WTC11 (cell line): Measurements from ENCODE around the gene DNAH8. TPM values are rescaled to one million over a fixed set of nuclear protein-coding genes. Genes with fewer than 3 reads are reported as not detected.
"Not testable (repeated sequence)": the region's sequence is repeated elsewhere in the genome, so short reads cannot be mapped to it uniquely, and the experiment has no call there.

ENCODE experiments used
- ATAC-seq: fragments of 200-7000 bp; cut with Tn5 transposase; 2 replicates; pipeline ENCODE4 v1.10.0; 2021; ENCODE audit warnings: mild to moderate bottlenecking, moderate library complexity
- CTCF ChIA-PET: fragments of 300-600 bp; sonication (Branson Sonifier 250); formaldehyde crosslinking; loops from one replicate; lab custom pipeline; 2021; ENCODE audit warnings: antibody characterized with exemption; lab: Charles Lee
- POLR2A ChIA-PET: fragments of 350-600 bp; sonication (Branson Sonifier 250); formaldehyde crosslinking; loops from one replicate; lab custom pipeline; 2021; ENCODE audit warnings: antibody characterized with exemption; lab: Charles Lee
- DNase-seq: peaks from one replicate; pipeline ENCODE4 v3.0.0; 2021; ENCODE audit warnings: low spot score
- H3K27ac Mint-ChIP-seq: 2 replicates; pipeline ENCODE4 v1.8.0; 2021; ENCODE audit warnings: mixed read lengths
- H3K27me3 Mint-ChIP-seq: 2 replicates; pipeline ENCODE4 v1.8.0; 2021; ENCODE audit warnings: low read depth, mild to moderate bottlenecking, moderate library complexity, mixed read lengths
- H3K36me3 Mint-ChIP-seq: 2 replicates; pipeline ENCODE4 v1.8.0; 2021; ENCODE audit warnings: mixed read lengths
- H3K4me1 Mint-ChIP-seq: 2 replicates; pipeline ENCODE4 v1.8.0; 2022; ENCODE audit warnings: mixed read lengths
- H3K4me3 Mint-ChIP-seq: 2 replicates; pipeline ENCODE4 v1.8.0; 2021; ENCODE audit warnings: mild to moderate bottlenecking, moderate library complexity, mixed read lengths
- H3K9me3 Mint-ChIP-seq: 2 replicates; pipeline ENCODE4 v1.8.0; 2021; ENCODE audit warnings: mixed read lengths
- CREB1 ChIP-seq: sonication (generic); formaldehyde crosslinking; IDR thresholded peaks from 2 replicates; pipeline ENCODE4 v1.8.0; 2023; ENCODE audit warnings: mild to moderate bottlenecking, missing genetic modification reagents
- CREM ChIP-seq: sonication (generic); formaldehyde crosslinking; IDR thresholded peaks from 2 replicates; pipeline ENCODE4 v1.8.1; 2022; ENCODE audit warnings: mild to moderate bottlenecking, missing genetic modification reagents, moderate library complexity
- GABPB1 ChIP-seq: sonication (generic); formaldehyde crosslinking; IDR thresholded peaks from 2 replicates; pipeline ENCODE4 v1.8.1; 2023; ENCODE audit warnings: mild to moderate bottlenecking, missing genetic modification reagents
- HMGA2 ChIP-seq: fragments of 250-450 bp; sonication (Bioruptor Pico); IDR thresholded peaks from 2 replicates; pipeline ENCODE4 v1.4.0; 2021; ENCODE audit warnings: mild to moderate bottlenecking, moderate library complexity
- JUN ChIP-seq: sonication (generic); formaldehyde crosslinking; IDR thresholded peaks from 2 replicates; pipeline ENCODE4 v1.8.0; 2023; ENCODE audit warnings: mild to moderate bottlenecking, missing genetic modification reagents
- NR3C1 ChIP-seq: sonication (generic); formaldehyde crosslinking; conservative IDR thresholded peaks from 2 replicates; pipeline ENCODE4 v1.8.1; 2023; ENCODE audit warnings: low read depth, mild to moderate bottlenecking, missing genetic modification reagents
- PRRX2 ChIP-seq: fragments of 250-450 bp; sonication (Bioruptor Pico); IDR thresholded peaks from 2 replicates; pipeline ENCODE4 v1.8.0; 2021; ENCODE audit warnings: mild to moderate bottlenecking
- SMAD3 ChIP-seq: sonication (generic); formaldehyde crosslinking; IDR thresholded peaks from 2 replicates; pipeline ENCODE4 v1.8.0; 2022; ENCODE audit warnings: missing genetic modification reagents, mild to moderate bottlenecking, borderline replicate concordance
- SP1 ChIP-seq: sonication (generic); formaldehyde crosslinking; conservative IDR thresholded peaks from 2 replicates; pipeline ENCODE4 v1.8.1; 2022; ENCODE audit warnings: missing genetic modification reagents
- TEAD4 ChIP-seq: sonication (generic); formaldehyde crosslinking; IDR thresholded peaks from 2 replicates; pipeline ENCODE4 v1.8.0; 2022; ENCODE audit warnings: mild to moderate bottlenecking, missing genetic modification reagents
- ZNF396 ChIP-seq: fragments of 250-450 bp; sonication (Bioruptor Pico); IDR thresholded peaks from 2 replicates; pipeline ENCODE4 v1.8.0; 2021; ENCODE audit warnings: mild to moderate bottlenecking, moderate library complexity, borderline replicate concordance
- ZNF416 ChIP-seq: fragments of 250-450 bp; sonication (Bioruptor Pico); IDR thresholded peaks from 2 replicates; pipeline ENCODE4 v1.9.0; 2021; ENCODE audit warnings: mild to moderate bottlenecking, inconsistent platforms
- ZNF423 ChIP-seq: fragments of 250-450 bp; sonication (Bioruptor Pico); IDR thresholded peaks from 2 replicates; pipeline ENCODE4 v2.1.2; 2022; ENCODE audit warnings: mild to moderate bottlenecking, moderate library complexity
- total RNA-seq: library from RNA; stranded (reverse); gene quantifications from 3 replicates; pipeline ENCODE4 v1.2.3, GENCODE V29; 2021
- TF ChIP-seq, protein P1 (sequence below): sonication (generic); formaldehyde crosslinking; IDR thresholded peaks from 2 replicates; pipeline ENCODE4 v1.8.1; 2022; ENCODE audit warnings: low read depth, mild to moderate bottlenecking, moderate library complexity, missing genetic modification reagents, borderline replicate concordance
- TF ChIP-seq, protein P2 (sequence below): sonication (generic); formaldehyde crosslinking; IDR thresholded peaks from 2 replicates; pipeline ENCODE4 v1.8.1; 2022; ENCODE audit warnings: missing genetic modification reagents, borderline replicate concordance
- TF ChIP-seq, protein P3 (sequence below): sonication (generic); formaldehyde crosslinking; IDR thresholded peaks from 2 replicates; pipeline ENCODE4 v1.8.0; 2022; ENCODE audit warnings: mild to moderate bottlenecking, missing genetic modification reagents
- TF ChIP-seq, protein P4 (sequence below): sonication (generic); formaldehyde crosslinking; IDR thresholded peaks from 2 replicates; pipeline ENCODE4 v1.8.0; 2022; ENCODE audit warnings: mild to moderate bottlenecking, missing genetic modification reagents
- TF ChIP-seq, protein P5 (sequence below): sonication (generic); formaldehyde crosslinking; IDR thresholded peaks from 2 replicates; pipeline ENCODE4 v1.8.1; 2023; ENCODE audit warnings: mild to moderate bottlenecking, missing genetic modification reagents, borderline replicate concordance
- TF ChIP-seq, protein P6 (sequence below): sonication (generic); formaldehyde crosslinking; IDR thresholded peaks from 2 replicates; pipeline ENCODE4 v1.8.0; 2022; ENCODE audit warnings: missing genetic modification reagents

The DNAH8 gene
- total RNA-seq, 1 experiment from 2014 or later: 0.02 TPM

DNA sequence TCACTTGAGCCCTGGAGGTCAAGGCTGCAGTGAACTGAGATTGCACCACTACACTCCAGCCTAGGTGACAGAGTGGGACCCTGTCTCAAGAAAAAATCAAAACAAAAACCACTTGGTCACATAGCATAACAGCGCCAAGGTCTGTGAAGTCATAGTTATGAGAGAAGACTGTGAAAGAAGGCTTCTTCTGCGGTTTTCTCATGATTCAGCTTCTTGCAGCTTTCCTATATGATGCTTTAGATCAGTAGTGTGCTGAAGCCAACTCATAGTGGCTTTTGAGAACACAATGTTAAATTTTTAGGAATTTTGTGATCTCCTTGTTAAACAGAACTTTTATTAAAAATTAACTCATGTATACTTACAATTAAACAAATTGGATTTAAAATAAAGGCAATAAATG is 197.3 kb downstream of the DNAH8 start:
- Mint-ChIP-seq H3K27ac (no peak overlapping the region), H3K9me3 (no peaks in the 10 kb centered on the region), H3K4me3 (no peak overlapping the region), H3K4me1 (peaks cover 3% of the 10 kb centered on the region; the same call in 1 of the 2 replicates), H3K36me3 (no peaks in the 10 kb centered on the region), H3K27me3 (no peaks in the 10 kb centered on the region)
- DNase-seq (no peak), ATAC-seq (no peak)
- CTCF ChIA-PET: no interaction called here
- TF ChIP-seq PRRX2 (CRISPR knock-in tag) (no peak), SMAD3 (CRISPR knock-in tag) (no peak)
- TF ChIP-seq, protein P1, sequence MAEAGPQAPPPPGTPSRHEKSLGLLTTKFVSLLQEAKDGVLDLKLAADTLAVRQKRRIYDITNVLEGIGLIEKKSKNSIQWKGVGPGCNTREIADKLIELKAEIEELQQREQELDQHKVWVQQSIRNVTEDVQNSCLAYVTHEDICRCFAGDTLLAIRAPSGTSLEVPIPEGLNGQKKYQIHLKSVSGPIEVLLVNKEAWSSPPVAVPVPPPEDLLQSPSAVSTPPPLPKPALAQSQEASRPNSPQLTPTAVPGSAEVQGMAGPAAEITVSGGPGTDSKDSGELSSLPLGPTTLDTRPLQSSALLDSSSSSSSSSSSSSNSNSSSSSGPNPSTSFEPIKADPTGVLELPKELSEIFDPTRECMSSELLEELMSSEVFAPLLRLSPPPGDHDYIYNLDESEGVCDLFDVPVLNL (CRISPR knock-in tag): no peak
- POLR2A ChIA-PET: no interaction called here

DNA sequence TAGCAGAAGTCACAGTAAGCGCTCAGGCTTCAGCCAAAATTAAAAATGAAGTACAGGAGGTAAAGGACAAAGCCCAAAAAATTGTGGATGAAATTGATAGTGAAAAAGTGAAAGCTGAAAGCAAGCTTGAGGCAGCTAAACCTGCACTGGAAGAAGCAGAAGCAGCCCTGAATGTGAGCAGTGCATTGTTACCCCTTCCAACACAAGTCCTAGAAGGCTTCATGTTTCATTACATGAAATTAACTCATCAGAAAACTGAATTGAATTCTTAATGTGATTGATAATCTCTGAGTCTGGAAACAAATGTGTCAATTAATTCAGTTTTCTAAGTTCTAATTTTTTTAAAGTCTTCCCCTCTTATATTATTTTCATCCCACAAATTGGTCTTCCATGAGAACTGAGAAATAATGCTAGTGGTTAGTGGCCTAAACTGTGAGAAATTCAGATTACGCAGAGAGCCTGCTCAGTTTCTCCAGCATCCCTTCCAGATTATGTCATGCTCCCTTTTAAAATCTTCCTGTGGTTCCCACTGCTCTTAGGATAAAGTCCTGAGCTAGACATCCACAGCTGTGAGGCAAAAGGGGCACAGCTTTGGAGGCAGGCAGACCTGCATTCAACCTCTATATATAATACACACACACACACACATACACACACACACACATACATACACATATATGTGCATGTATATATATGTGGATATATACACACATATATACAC is 200.3 kb downstream of the DNAH8 start:
- no peak overlapping the region for H3K4me3 Mint-ChIP-seq

DNA sequence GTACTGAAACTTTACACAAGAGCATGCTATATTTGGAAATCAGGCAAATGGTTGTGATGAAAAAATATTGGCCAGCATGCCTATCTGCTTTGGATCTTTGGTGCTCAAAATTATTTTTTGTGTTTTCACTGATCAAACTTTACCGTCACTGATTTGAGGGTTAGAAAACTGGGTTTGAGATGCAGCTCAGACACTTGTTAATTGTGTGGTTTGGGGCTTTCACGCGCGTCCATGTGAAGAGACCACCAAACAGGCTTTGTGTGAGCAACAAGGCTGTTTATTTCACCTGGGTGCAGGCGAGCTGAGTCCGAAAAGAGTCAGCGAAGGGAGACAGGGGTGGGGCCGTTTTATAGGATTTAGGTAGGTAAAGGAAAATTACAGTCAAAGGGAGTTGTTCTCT is 206.4 kb downstream of the DNAH8 start:
- POLR2A ChIA-PET, H3K9me3 Mint-ChIP-seq, DNase-seq, H3K4me3 Mint-ChIP-seq, H3K36me3 Mint-ChIP-seq, ATAC-seq, H3K27me3 Mint-ChIP-seq: not testable (repeated sequence)
- H3K4me1 Mint-ChIP-seq: peaks cover 44% of the 10 kb centered on the region
- 0 out of 2 replicates have a peak overlapping the region, but pooled peaks have one; percentile 24 for H3K27ac Mint-ChIP-seq
- CTCF ChIA-PET: interaction anchor here (0.9 kb wide), 1 partner anchor 49 kb away, joined by 3 read pairs; no protein-coding TSS in a partner anchor

More for the DNA sequence above, 200.3 kb downstream of the DNAH8 start:
- no peak for TF ChIP-seq NR3C1 (CRISPR knock-in tag)
- TF ChIP-seq CREM (CRISPR knock-in tag): no peak
- no peak for TF ChIP-seq CREB1 (CRISPR knock-in tag)
- TF ChIP-seq, protein P2, sequence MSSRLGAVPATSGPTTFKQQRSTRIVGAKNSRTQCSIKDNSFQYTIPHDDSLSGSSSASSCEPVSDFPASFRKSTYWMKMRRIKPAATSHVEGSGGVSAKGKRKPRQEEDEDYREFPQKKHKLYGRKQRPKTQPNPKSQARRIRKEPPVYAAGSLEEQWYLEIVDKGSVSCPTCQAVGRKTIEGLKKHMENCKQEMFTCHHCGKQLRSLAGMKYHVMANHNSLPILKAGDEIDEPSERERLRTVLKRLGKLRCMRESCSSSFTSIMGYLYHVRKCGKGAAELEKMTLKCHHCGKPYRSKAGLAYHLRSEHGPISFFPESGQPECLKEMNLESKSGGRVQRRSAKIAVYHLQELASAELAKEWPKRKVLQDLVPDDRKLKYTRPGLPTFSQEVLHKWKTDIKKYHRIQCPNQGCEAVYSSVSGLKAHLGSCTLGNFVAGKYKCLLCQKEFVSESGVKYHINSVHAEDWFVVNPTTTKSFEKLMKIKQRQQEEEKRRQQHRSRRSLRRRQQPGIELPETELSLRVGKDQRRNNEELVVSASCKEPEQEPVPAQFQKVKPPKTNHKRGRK: no peak
- TF ChIP-seq, protein P3, sequence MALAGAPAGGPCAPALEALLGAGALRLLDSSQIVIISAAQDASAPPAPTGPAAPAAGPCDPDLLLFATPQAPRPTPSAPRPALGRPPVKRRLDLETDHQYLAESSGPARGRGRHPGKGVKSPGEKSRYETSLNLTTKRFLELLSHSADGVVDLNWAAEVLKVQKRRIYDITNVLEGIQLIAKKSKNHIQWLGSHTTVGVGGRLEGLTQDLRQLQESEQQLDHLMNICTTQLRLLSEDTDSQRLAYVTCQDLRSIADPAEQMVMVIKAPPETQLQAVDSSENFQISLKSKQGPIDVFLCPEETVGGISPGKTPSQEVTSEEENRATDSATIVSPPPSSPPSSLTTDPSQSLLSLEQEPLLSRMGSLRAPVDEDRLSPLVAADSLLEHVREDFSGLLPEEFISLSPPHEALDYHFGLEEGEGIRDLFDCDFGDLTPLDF: no peak
- TF ChIP-seq JUN (CRISPR knock-in tag): no peak
- TF ChIP-seq, protein P4, sequence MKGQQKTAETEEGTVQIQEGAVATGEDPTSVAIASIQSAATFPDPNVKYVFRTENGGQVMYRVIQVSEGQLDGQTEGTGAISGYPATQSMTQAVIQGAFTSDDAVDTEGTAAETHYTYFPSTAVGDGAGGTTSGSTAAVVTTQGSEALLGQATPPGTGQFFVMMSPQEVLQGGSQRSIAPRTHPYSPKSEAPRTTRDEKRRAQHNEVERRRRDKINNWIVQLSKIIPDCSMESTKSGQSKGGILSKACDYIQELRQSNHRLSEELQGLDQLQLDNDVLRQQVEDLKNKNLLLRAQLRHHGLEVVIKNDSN (CRISPR knock-in tag): no peak
- TF ChIP-seq, protein P5, sequence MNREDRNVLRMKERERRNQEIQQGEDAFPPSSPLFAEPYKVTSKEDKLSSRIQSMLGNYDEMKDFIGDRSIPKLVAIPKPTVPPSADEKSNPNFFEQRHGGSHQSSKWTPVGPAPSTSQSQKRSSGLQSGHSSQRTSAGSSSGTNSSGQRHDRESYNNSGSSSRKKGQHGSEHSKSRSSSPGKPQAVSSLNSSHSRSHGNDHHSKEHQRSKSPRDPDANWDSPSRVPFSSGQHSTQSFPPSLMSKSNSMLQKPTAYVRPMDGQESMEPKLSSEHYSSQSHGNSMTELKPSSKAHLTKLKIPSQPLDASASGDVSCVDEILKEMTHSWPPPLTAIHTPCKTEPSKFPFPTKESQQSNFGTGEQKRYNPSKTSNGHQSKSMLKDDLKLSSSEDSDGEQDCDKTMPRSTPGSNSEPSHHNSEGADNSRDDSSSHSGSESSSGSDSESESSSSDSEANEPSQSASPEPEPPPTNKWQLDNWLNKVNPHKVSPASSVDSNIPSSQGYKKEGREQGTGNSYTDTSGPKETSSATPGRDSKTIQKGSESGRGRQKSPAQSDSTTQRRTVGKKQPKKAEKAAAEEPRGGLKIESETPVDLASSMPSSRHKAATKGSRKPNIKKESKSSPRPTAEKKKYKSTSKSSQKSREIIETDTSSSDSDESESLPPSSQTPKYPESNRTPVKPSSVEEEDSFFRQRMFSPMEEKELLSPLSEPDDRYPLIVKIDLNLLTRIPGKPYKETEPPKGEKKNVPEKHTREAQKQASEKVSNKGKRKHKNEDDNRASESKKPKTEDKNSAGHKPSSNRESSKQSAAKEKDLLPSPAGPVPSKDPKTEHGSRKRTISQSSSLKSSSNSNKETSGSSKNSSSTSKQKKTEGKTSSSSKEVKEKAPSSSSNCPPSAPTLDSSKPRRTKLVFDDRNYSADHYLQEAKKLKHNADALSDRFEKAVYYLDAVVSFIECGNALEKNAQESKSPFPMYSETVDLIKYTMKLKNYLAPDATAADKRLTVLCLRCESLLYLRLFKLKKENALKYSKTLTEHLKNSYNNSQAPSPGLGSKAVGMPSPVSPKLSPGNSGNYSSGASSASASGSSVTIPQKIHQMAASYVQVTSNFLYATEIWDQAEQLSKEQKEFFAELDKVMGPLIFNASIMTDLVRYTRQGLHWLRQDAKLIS (CRISPR knock-in tag): no peak
- no peak for TF ChIP-seq SP1
- no peak for TF ChIP-seq TEAD4
- no peak for TF ChIP-seq GABPB1
- no peak for TF ChIP-seq HMGA2
- TF ChIP-seq, protein P6, sequence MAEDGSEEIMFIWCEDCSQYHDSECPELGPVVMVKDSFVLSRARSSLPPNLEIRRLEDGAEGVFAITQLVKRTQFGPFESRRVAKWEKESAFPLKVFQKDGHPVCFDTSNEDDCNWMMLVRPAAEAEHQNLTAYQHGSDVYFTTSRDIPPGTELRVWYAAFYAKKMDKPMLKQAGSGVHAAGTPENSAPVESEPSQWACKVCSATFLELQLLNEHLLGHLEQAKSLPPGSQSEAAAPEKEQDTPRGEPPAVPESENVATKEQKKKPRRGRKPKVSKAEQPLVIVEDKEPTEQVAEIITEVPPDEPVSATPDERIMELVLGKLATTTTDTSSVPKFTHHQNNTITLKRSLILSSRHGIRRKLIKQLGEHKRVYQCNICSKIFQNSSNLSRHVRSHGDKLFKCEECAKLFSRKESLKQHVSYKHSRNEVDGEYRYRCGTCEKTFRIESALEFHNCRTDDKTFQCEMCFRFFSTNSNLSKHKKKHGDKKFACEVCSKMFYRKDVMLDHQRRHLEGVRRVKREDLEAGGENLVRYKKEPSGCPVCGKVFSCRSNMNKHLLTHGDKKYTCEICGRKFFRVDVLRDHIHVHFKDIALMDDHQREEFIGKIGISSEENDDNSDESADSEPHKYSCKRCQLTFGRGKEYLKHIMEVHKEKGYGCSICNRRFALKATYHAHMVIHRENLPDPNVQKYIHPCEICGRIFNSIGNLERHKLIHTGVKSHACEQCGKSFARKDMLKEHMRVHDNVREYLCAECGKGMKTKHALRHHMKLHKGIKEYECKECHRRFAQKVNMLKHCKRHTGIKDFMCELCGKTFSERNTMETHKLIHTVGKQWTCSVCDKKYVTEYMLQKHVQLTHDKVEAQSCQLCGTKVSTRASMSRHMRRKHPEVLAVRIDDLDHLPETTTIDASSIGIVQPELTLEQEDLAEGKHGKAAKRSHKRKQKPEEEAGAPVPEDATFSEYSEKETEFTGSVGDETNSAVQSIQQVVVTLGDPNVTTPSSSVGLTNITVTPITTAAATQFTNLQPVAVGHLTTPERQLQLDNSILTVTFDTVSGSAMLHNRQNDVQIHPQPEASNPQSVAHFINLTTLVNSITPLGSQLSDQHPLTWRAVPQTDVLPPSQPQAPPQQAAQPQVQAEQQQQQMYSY: no peak
- no peak for TF ChIP-seq ZNF416
- no peak for TF ChIP-seq ZNF396 (CRISPR knock-in tag)
- no peak for TF ChIP-seq ZNF423 (CRISPR knock-in tag)
- no peaks in the 10 kb centered on the region for H3K36me3 Mint-ChIP-seq
- H3K27me3 Mint-ChIP-seq: no peaks in the 10 kb centered on the region
- no peak overlapping the region for H3K27ac Mint-ChIP-seq
- H3K9me3 Mint-ChIP-seq: no peaks in the 10 kb centered on the region
- ChIA-PET POLR2A (no interaction called here), CTCF (interaction anchor here (0.8 kb wide), 1 partner anchor 18 kb away, joined by 3 read pairs; no protein-coding TSS in a partner anchor)
- no peaks in the 10 kb centered on the region for H3K4me1 Mint-ChIP-seq
- DNase-seq (no peak), ATAC-seq (no peak)
